HCT116 (cell line): ENCODE measurements around the gene NEK6. TPM values are rescaled to one million over a fixed set of nuclear protein-coding genes. Genes with fewer than 3 reads are reported as not detected.

ENCODE experiments used
- ATAC-seq: fragments of 200-7000 bp; cut with Tn5 transposase; 2 replicates; pipeline ENCODE4 v1.9.1; 2020; ENCODE audit warnings: mild to moderate bottlenecking, moderate library complexity
- BruUV-seq: library from RNA; stranded (reverse); fragments of 400-500 nt; replicated peaks from 2 replicates; lab custom pipeline; 2021; lab: Mats Ljungman, UMichigan
- CTCF ChIA-PET: fragments of 300-600 bp; sonication (Branson Sonifier 250); formaldehyde crosslinking; loops from one replicate; lab custom pipeline; 2021; ENCODE audit warnings: antibody characterized with exemption; lab: Charles Lee
- POLR2A ChIA-PET: fragments of 300-600, 350-600 bp; sonication (Branson Sonifier 250); formaldehyde crosslinking; loops from one replicate; lab custom pipeline; 2021; ENCODE audit warnings: antibody characterized with exemption; lab: Charles Lee
- RAD21 ChIA-PET, 2 experiments: fragments of 300-600 bp; sonication (Branson Sonifier 250); formaldehyde crosslinking; loops; one replicate each; lab custom pipeline; 2023; ENCODE audit warnings: low total read pairs in 2 of 2; ENCODE audit not compliant: uncharacterized antibody in 2 of 2, unreplicated experiment in 2 of 2, low non-redundant PET in 1 of 2; lab: Charles Lee
- DNase-seq: peaks from one replicate; pipeline ENCODE4 v3.0.0-alpha.2; 2010; ENCODE audit warnings: low read depth, low spot score
- H2AFZ ChIP-seq: fragments of 200-600 bp; shearing (Covaris generic), sonication (generic); 2 replicates; pipeline ENCODE4 v1.6.1; 2017; ENCODE audit warnings: low read depth, mixed run types, mixed read lengths, antibody characterized with exemption, low read length; ENCODE audit not compliant: poor library complexity, severe bottlenecking
- H3K27ac ChIP-seq: 2 replicates; pipeline ENCODE4 v1.5.1; 2012; ENCODE audit warnings: low read depth, low read length
- H3K27me3 ChIP-seq: fragments of 200-600 bp; sonication (generic); 2 replicates; pipeline ENCODE4 v1.6.1; 2016; ENCODE audit warnings: mixed run types, low read length, mixed read lengths; ENCODE audit not compliant: insufficient read depth
- H3K36me3 ChIP-seq, 2 experiments: fragments of 200-500 bp in 1 of 2; fragments of 200-600 bp in 1 of 2; sonication (Bioruptor generic) in 1 of 2; sonication (generic) in 1 of 2; 2 replicates each; pipeline versions ENCODE4 v1.5.1 to v1.6.1; 2014 to 2016; ENCODE audit warnings: low read length in 2 of 2, inconsistent platforms in 1 of 2, mixed read lengths in 1 of 2, mixed run types in 1 of 2; ENCODE audit not compliant: insufficient read depth in 2 of 2, control insufficient read depth in 1 of 2
- H3K4me1 ChIP-seq, 2 experiments: fragments of 200-600 bp in 1 of 2; sonication (generic) in 1 of 2; 2 replicates each; pipeline versions ENCODE4 v1.5.1 to v1.6.1; 2012 to 2017; ENCODE audit warnings: low read length in 2 of 2, inconsistent platforms in 1 of 2, mild to moderate bottlenecking in 1 of 2, mixed read lengths in 1 of 2, mixed run types in 1 of 2, moderate library complexity in 1 of 2; ENCODE audit not compliant: insufficient read depth in 2 of 2, control insufficient read depth in 1 of 2
- H3K4me2 ChIP-seq: fragments of 200-600 bp; sonication (generic); 2 replicates; pipeline ENCODE4 v1.6.1; 2017; ENCODE audit warnings: mixed run types, low read length, mixed read lengths
- H3K4me3 ChIP-seq, 2 experiments: fragments of 200-600 bp in 1 of 2; sonication (generic) in 1 of 2; replicated peaks in 1 of 2; 2 replicates each; pipeline ENCODE4 v1.5.1; 2011 to 2016; ENCODE audit warnings: low read length in 2 of 2, control low read depth in 1 of 2, low read depth in 1 of 2, mild to moderate bottlenecking in 1 of 2, mixed read lengths in 1 of 2, mixed run types in 1 of 2
- H3K79me2 ChIP-seq: fragments of 200-600 bp; sonication (generic); 2 replicates; pipeline ENCODE4 v1.6.1; 2017; ENCODE audit warnings: mild to moderate bottlenecking, mixed run types, low read length, moderate library complexity, mixed read lengths; ENCODE audit not compliant: insufficient read depth
- H3K9ac ChIP-seq: fragments of 200-600 bp; sonication (generic); 2 replicates; pipeline ENCODE4 v1.6.1; 2016; ENCODE audit warnings: low read length, mixed read lengths
- H3K9me2 ChIP-seq: fragments of 200-600 bp; sonication (generic), shearing (Covaris generic); 2 replicates; pipeline ENCODE4 v1.6.1; 2017; ENCODE audit warnings: mixed run types, mild to moderate bottlenecking, moderate library complexity; ENCODE audit not compliant: insufficient read depth
- H3K9me3 ChIP-seq, 2 experiments: fragments of 200-500 bp in 1 of 2; fragments of 200-600 bp in 1 of 2; sonication (Bioruptor generic) in 1 of 2; sonication (generic) in 1 of 2; 2 replicates each; pipeline ENCODE4 v1.6.1; 2014 to 2017; ENCODE audit warnings: low read length in 2 of 2, mixed read lengths in 2 of 2, inconsistent platforms in 1 of 2, low read depth in 1 of 2, mild to moderate bottlenecking in 1 of 2, mixed run types in 1 of 2, moderate library complexity in 1 of 2; ENCODE audit not compliant: control insufficient read depth in 1 of 2, insufficient read depth in 1 of 2
- H4K20me1 ChIP-seq: fragments of 200-600 bp; sonication (generic), shearing (Covaris generic); 2 replicates; pipeline ENCODE4 v1.6.1; 2017; ENCODE audit warnings: mixed run types, mild to moderate bottlenecking, moderate library complexity; ENCODE audit not compliant: insufficient read depth
- ATF3 ChIP-seq: IDR thresholded peaks from 2 replicates; pipeline ENCODE4 v1.6.1; 2012
- EGR1 ChIP-seq: IDR thresholded peaks from 2 replicates; pipeline ENCODE4 v1.6.1; 2012; ENCODE audit warnings: low read depth
- EZH2 ChIP-seq: fragments of 200-600 bp; sonication (generic); IDR thresholded peaks from 2 replicates; pipeline ENCODE4 v1.6.1; 2017; ENCODE audit warnings: antibody characterized with exemption, mixed run types
- JUND ChIP-seq: IDR thresholded peaks from 2 replicates; pipeline ENCODE4 v1.6.1; 2012
- MAX ChIP-seq: IDR thresholded peaks from 2 replicates; pipeline ENCODE4 v1.6.1; 2012
- POLR2A ChIP-seq: IDR thresholded peaks from 2 replicates; pipeline ENCODE4 v1.7.0; 2011; ENCODE audit warnings: borderline replicate concordance; ENCODE audit not compliant: insufficient read depth, insufficient read length; ENCODE audit errors: extremely low read depth
- POLR2AphosphoS5 ChIP-seq: IDR thresholded peaks from 2 replicates; pipeline ENCODE4 v1.6.1; 2011; ENCODE audit warnings: mild to moderate bottlenecking, low read depth, low read length, moderate library complexity
- RAD21 ChIP-seq: IDR thresholded peaks from 2 replicates; pipeline ENCODE4 v1.6.1; 2012; ENCODE audit warnings: low read depth, mild to moderate bottlenecking
- REST ChIP-seq: IDR thresholded peaks from 2 replicates; pipeline ENCODE4 v1.6.1; 2012; ENCODE audit warnings: low read depth
- SIN3A ChIP-seq: IDR thresholded peaks from 2 replicates; pipeline ENCODE4 v1.6.1; 2012; ENCODE audit warnings: low read depth
- SP1 ChIP-seq: IDR thresholded peaks from 2 replicates; pipeline ENCODE4 v1.6.1; 2012; ENCODE audit warnings: low read depth
- ZFX ChIP-seq: fragments of 450-650 bp; IDR thresholded peaks from 2 replicates; pipeline ENCODE4 v1.6.1; 2017
- ZNF274 ChIP-seq: fragments of 200-500 bp; sonication (Bioruptor generic); IDR thresholded peaks from 2 replicates; pipeline ENCODE4 v1.6.1; 2014; ENCODE audit warnings: mild to moderate bottlenecking, low read depth, low read length, inconsistent platforms
- intact Hi-C: fragments of 100-400 bp; cut with micrococcal nuclease; formaldehyde crosslinking; loops from 2 replicates; pipeline ENCODE4 v1.10.0; 2022
- total RNA-seq: library from RNA; stranded (reverse); gene quantifications from one replicate; pipeline ENCODE4 v1.2.1, GENCODE V29; 2021; ENCODE audit not compliant: unreplicated experiment

Gene NEK6
- total RNA-seq, 1 experiment from 2014 or later = 40.8 TPM

GRCh38 chr9:124354346-124355038 lies 96.7 kb downstream of the NEK6 start:
- POLR2A ChIA-PET = no interaction called here
- TF ChIP-seq ZFX = no peak
- TF ChIP-seq MAX = no peak
- Histone ChIP-seq H4K20me1 (peaks cover 15% of the 10 kb centered on the region; the same call in 1 of the 2 replicates), H3K27me3 (no peaks in the 10 kb centered on the region), H3K9me2 (no peaks in the 10 kb centered on the region), H3K79me2 (peaks cover 54% of the 10 kb centered on the region), H2AFZ (no peak overlapping the region), H3K9me3 (no peaks in the 10 kb centered on the region), H3K4me3 (no peak overlapping the region), H3K9ac (no peak overlapping the region), H3K4me1 (no peaks in the 10 kb centered on the region), H3K4me2 (no peak overlapping the region), H3K36me3 (peaks cover 19 to 39% of the 10 kb centered on the region in 2 experiments), H3K27ac (no peak overlapping the region)
- ATAC-seq = no peak
- RAD21 ChIA-PET = no interaction called here
- BruUV-seq = no TSS peak
- CTCF ChIA-PET = no interaction called here
- intact Hi-C loops = no loop called here
- DNase-seq = no peak

GRCh38 chr9:124355039-124355940 lies 97.5 kb downstream of the NEK6 start:
- BruUV-seq = no TSS peak
- no peak for TF ChIP-seq SP1
- no peak for TF ChIP-seq ATF3
- TF ChIP-seq ZFX = no peak
- no peak for TF ChIP-seq RAD21
- TF ChIP-seq JUND = no peak
- no peak for TF ChIP-seq EZH2
- no peak for TF ChIP-seq REST
- no peak for TF ChIP-seq SIN3A
- no peak for TF ChIP-seq ZNF274
- TF ChIP-seq POLR2A = no peak
- no peak for TF ChIP-seq MAX
- TF ChIP-seq POLR2AphosphoS5 = no peak
- no peak for TF ChIP-seq EGR1
- H3K27me3 ChIP-seq = no peaks in the 10 kb centered on the region
- ATAC-seq = no peak
- H2AFZ ChIP-seq = no peak overlapping the region
- peaks cover 17 to 39% of the 10 kb centered on the region in 2 experiments for H3K36me3 ChIP-seq
- no peaks in the 10 kb centered on the region for H3K9me3 ChIP-seq
- RAD21 ChIA-PET = no interaction called here
- no peak overlapping the region for H3K27ac ChIP-seq
- no peak overlapping the region for H3K4me3 ChIP-seq
- CTCF ChIA-PET = no interaction called here
- DNase-seq = no peak
- H3K9me2 ChIP-seq = no peaks in the 10 kb centered on the region
- no peak overlapping the region for H3K4me2 ChIP-seq
- H4K20me1 ChIP-seq = peaks cover 19% of the 10 kb centered on the region; the same call in 1 of the 2 replicates
- no peak overlapping the region for H3K9ac ChIP-seq
- H3K4me1 ChIP-seq = no peaks in the 10 kb centered on the region
- POLR2A ChIA-PET = no interaction called here
- intact Hi-C loops = no loop called here
- H3K79me2 ChIP-seq = peaks cover 60% of the 10 kb centered on the region
